ENCODE measurements around the gene IPO9.
"Not testable (repeated sequence)": the region's sequence is repeated elsewhere in the genome, so short reads cannot be mapped to it uniquely, and the experiment has no call there.

The IPO9 gene

DNA sequence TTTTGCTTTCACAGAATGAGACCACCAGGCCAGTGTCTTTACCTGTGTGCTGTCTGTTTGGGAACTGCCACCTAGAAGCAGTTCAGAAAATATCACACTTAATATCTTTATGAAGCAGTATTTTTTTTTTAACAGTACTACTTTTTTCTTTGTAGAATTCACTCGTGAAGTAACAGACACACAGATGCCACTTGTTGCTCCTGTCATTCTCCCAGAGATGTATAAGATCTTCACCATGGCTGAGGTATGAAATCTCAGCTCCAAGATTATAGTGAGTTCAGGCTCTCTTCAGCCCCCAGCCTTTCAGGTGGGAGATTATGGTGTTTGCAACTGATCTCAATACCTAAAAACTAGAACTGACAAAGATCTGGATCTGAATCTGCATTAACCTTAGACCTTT is 23.0 kb downstream of the IPO9 start:
- no peak for DNase-seq (ENCODE audit: extremely low read depth, low read depth)
- no peak overlapping the region for H3K4me3 ChIP-seq (replicated peaks; ENCODE audit: low read depth, low read length)
- TF ChIP-seq, protein P1, sequence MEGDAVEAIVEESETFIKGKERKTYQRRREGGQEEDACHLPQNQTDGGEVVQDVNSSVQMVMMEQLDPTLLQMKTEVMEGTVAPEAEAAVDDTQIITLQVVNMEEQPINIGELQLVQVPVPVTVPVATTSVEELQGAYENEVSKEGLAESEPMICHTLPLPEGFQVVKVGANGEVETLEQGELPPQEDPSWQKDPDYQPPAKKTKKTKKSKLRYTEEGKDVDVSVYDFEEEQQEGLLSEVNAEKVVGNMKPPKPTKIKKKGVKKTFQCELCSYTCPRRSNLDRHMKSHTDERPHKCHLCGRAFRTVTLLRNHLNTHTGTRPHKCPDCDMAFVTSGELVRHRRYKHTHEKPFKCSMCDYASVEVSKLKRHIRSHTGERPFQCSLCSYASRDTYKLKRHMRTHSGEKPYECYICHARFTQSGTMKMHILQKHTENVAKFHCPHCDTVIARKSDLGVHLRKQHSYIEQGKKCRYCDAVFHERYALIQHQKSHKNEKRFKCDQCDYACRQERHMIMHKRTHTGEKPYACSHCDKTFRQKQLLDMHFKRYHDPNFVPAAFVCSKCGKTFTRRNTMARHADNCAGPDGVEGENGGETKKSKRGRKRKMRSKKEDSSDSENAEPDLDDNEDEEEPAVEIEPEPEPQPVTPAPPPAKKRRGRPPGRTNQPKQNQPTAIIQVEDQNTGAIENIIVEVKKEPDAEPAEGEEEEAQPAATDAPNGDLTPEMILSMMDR (IDR thresholded peaks at IDR 0.05; ENCODE audit: low read depth, low read length, missing control alignments) = no peak

GRCh38 chr1:201856722-201857121 is 27.8 kb downstream of the IPO9 start:
- not testable (repeated sequence) for H3K4me3 ChIP-seq (replicated peaks; ENCODE audit: low read depth, low read length); DNase-seq (ENCODE audit: extremely low read depth, low read depth)

- no peak for DNase-seq (ENCODE audit: extremely low read depth, low read depth)
- TF ChIP-seq, protein P1 (IDR thresholded peaks at IDR 0.05; ENCODE audit: low read depth, low read length, missing control alignments) = no peak
- H3K4me3 ChIP-seq (replicated peaks; ENCODE audit: low read depth, low read length) = no peak overlapping the region
These were observed 30.5 kb downstream of the IPO9 start for GRCh38 chr1:201859424-201859823.

DNA sequence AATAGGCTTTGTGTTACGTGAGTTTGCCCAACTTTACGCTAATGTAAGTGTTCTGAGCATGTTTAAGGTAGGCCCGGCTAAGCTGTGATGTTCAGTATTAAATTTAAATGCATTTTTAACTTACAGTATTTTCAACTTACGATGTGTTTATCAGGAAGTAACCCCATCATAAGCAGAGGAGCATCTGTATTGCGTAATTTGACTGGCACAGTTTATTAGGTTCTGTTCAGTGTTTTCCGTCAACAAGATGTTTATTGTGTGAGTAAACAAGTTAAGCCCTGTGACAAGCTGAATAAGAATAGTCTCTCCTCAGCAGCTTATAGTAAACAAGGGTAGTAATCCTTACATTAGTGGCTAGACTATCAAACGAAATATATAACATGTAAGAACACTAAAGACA is 32.5 kb downstream of the IPO9 start:
- no peak for DNase-seq (ENCODE audit: extremely low read depth, low read depth)
- no peak overlapping the region for H3K4me3 ChIP-seq (replicated peaks; ENCODE audit: low read depth, low read length)
- TF ChIP-seq, protein P1 (IDR thresholded peaks at IDR 0.05; ENCODE audit: low read depth, low read length, missing control alignments) = no peak

DNA sequence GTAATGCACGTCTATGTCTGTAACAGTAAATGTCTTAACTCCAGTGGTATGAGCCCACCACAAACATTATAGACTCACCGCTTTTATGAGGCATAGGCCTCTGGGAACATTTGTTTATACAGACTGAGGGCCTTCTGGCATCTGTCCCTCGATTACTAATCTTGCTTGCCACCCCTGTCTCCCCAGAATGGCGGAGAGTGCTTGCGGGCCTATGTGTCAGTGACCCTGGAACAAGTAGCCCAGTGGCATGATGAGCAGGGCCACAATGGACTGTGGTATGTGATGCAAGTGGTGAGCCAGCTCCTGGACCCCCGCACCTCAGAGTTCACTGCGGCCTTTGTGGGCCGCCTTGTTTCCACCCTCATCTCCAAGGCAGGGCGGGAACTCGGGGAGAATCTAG is 41.4 kb downstream of the IPO9 start:
- TF ChIP-seq, protein P1 (IDR thresholded peaks at IDR 0.05; ENCODE audit: low read depth, low read length, missing control alignments) = no peak
- DNase-seq (ENCODE audit: extremely low read depth, low read depth) = no peak
- no peak overlapping the region for H3K4me3 ChIP-seq (replicated peaks; ENCODE audit: low read depth, low read length)

GRCh38 chr1:201874672-201875071 is 45.7 kb downstream of the IPO9 start:
- TF ChIP-seq, protein P1 (IDR thresholded peaks at IDR 0.05; ENCODE audit: low read depth, low read length, missing control alignments) = no peak
- DNase-seq (ENCODE audit: extremely low read depth, low read depth) = no peak
- H3K4me3 ChIP-seq (replicated peaks; ENCODE audit: low read depth, low read length) = no peak overlapping the region

DNA sequence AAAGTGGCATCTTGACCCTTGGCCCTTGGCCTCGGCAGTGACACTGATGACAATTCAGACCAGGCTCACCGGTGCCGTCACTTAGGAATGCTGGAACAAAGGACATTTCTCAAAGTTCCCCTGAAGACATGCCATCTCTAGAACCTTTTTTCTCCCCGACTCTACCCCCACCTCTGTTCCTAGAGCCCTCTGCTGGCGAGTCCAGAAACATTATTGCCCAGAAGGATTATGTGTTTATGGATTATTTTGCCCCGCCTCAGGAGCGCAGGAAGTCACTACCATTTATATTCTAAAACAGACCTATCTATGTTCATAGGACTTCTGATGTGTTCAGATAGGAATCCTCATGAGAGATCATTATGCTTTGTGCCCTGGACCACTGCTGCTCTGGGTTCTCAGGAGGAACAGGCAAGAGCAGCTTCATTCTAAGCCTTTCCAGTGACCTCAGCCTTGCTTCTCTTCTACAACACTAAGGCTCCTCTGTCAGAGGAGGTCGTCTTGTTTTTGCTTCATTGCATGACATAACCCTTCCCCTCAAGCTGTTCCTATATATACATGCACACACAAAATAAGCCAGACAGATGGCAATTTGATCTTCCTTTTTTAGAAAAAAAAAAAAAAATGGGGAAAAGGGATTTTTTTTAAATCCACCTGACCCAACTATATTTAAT is 47.3 kb downstream of the IPO9 start:
- no peak for DNase-seq (ENCODE audit: extremely low read depth, low read depth)
- TF ChIP-seq, protein P1 (IDR thresholded peaks at IDR 0.05; ENCODE audit: low read depth, low read length, missing control alignments) = peak; percentile 39
- H3K4me3 ChIP-seq (replicated peaks; ENCODE audit: low read depth, low read length) = no peak overlapping the region
